H9 (cell line): ENCODE measurements around the gene EHMT2. TPM values are rescaled to one million over a fixed set of nuclear protein-coding genes. Genes with fewer than 3 reads are reported as not detected.

ENCODE experiments used
- DNase-seq: peaks from one replicate; pipeline ENCODE4 v3.0.0-alpha.2; 2017
- H2AFZ ChIP-seq: one replicate; pipeline ENCODE4 v1.6.1; 2013; ENCODE audit warnings: mild to moderate bottlenecking, low read length, control low read depth, moderate library complexity
- H2AK5ac ChIP-seq: 2 replicates; pipeline ENCODE4 v1.6.1; 2013; ENCODE audit warnings: low read length, control low read depth, mixed read lengths; ENCODE audit not compliant: insufficient read length
- H2BK120ac ChIP-seq: one replicate; pipeline ENCODE4 v1.6.1; 2013; ENCODE audit warnings: low read depth, mild to moderate bottlenecking, low read length, control low read depth, inconsistent platforms; ENCODE audit not compliant: poor library complexity, severe bottlenecking
- H2BK12ac ChIP-seq: 2 replicates; pipeline ENCODE4 v1.6.1; 2013; ENCODE audit warnings: low read length, control low read depth, mixed read lengths, low read depth; ENCODE audit not compliant: insufficient read length
- H2BK15ac ChIP-seq: 2 replicates; pipeline ENCODE4 v1.6.1; 2013; ENCODE audit warnings: low read depth, low read length, control low read depth
- H2BK20ac ChIP-seq: one replicate; pipeline ENCODE4 v1.6.1; 2013; ENCODE audit warnings: low read depth, mild to moderate bottlenecking, low read length, control low read depth, inconsistent platforms; ENCODE audit not compliant: poor library complexity, severe bottlenecking
- H2BK5ac ChIP-seq: 2 replicates; pipeline ENCODE4 v1.6.1; 2013; ENCODE audit warnings: low read length, control low read depth, mixed read lengths; ENCODE audit not compliant: insufficient read length
- H3K14ac ChIP-seq: 2 replicates; pipeline ENCODE4 v1.6.1; 2013; ENCODE audit warnings: low read length, control low read depth; ENCODE audit not compliant: insufficient read depth
- H3K18ac ChIP-seq: 2 replicates; pipeline ENCODE4 v1.6.1; 2013; ENCODE audit warnings: low read depth, mild to moderate bottlenecking, mixed read lengths, low read length, control low read depth; ENCODE audit not compliant: insufficient read length
- H3K23ac ChIP-seq: 2 replicates; pipeline ENCODE4 v1.6.1; 2013; ENCODE audit warnings: low read length, control low read depth, mixed read lengths, low read depth; ENCODE audit not compliant: insufficient read length
- H3K23me2 ChIP-seq: 2 replicates; pipeline ENCODE4 v1.6.1; 2013; ENCODE audit warnings: low read depth, mild to moderate bottlenecking, mixed read lengths, low read length, control low read depth; ENCODE audit not compliant: insufficient read length, poor library complexity, severe bottlenecking
- H3K27ac ChIP-seq: 2 replicates; pipeline ENCODE4 v1.5.1; 2013; ENCODE audit warnings: low read length, control low read depth, mixed read lengths, low read depth; ENCODE audit not compliant: insufficient read length
- H3K27me3 ChIP-seq: 2 replicates; pipeline ENCODE4 v1.6.1; 2013; ENCODE audit warnings: low read length, control low read depth, inconsistent platforms; ENCODE audit not compliant: insufficient read depth
- H3K4ac ChIP-seq: 2 replicates; pipeline ENCODE4 v1.6.1; 2013; ENCODE audit warnings: low read depth, mild to moderate bottlenecking, control low read depth, inconsistent platforms, low read length, moderate library complexity
- H3K4me1 ChIP-seq: 2 replicates; pipeline ENCODE4 v1.6.1; 2013; ENCODE audit warnings: low read length, control low read depth, inconsistent platforms; ENCODE audit not compliant: insufficient read depth
- H3K4me2 ChIP-seq: 2 replicates; pipeline ENCODE4 v1.6.1; 2013; ENCODE audit warnings: low read length, control low read depth, mixed read lengths; ENCODE audit not compliant: insufficient read length, insufficient read depth
- H3K56ac ChIP-seq: 2 replicates; pipeline ENCODE4 v1.6.1; 2013; ENCODE audit warnings: low read depth, mild to moderate bottlenecking, mixed read lengths, low read length, control low read depth; ENCODE audit not compliant: insufficient read length
- H3K79me1 ChIP-seq: 2 replicates; pipeline ENCODE4 v1.6.1; 2013; ENCODE audit warnings: low read depth, mild to moderate bottlenecking, moderate library complexity, low read length, control low read depth, inconsistent platforms; ENCODE audit not compliant: insufficient read depth, poor library complexity, severe bottlenecking
- H3K79me2 ChIP-seq: 2 replicates; pipeline ENCODE4 v1.6.1; 2013; ENCODE audit warnings: low read length, control low read depth, inconsistent platforms; ENCODE audit not compliant: insufficient read depth
- H3K9ac ChIP-seq: 2 replicates; pipeline ENCODE4 v1.6.1; 2013; ENCODE audit warnings: low read length, control low read depth, mixed read lengths; ENCODE audit not compliant: insufficient read length; ENCODE audit errors: extremely low read depth
- H3K9me3 ChIP-seq: one replicate; pipeline ENCODE4 v1.6.1; 2013; ENCODE audit warnings: low read depth, low read length, inconsistent platforms; ENCODE audit not compliant: control insufficient read depth
- H3T11ph ChIP-seq: one replicate; pipeline ENCODE4 v1.6.1; 2013; ENCODE audit warnings: mild to moderate bottlenecking, low read length, control low read depth, inconsistent platforms
- H4K20me1 ChIP-seq: one replicate; pipeline ENCODE4 v1.6.1; 2013; ENCODE audit not compliant: control insufficient read depth, insufficient read length, insufficient read depth
- H4K5ac ChIP-seq: 2 replicates; pipeline ENCODE4 v1.6.1; 2013; ENCODE audit warnings: low read depth, mild to moderate bottlenecking, mixed read lengths, low read length, control low read depth; ENCODE audit not compliant: insufficient read length
- H4K8ac ChIP-seq: replicated peaks from 2 replicates; pipeline ENCODE4 v1.6.1; 2013; ENCODE audit warnings: low read length, control low read depth, mixed read lengths, low read depth; ENCODE audit not compliant: insufficient read length
- H4K91ac ChIP-seq: 2 replicates; pipeline ENCODE4 v1.6.1; 2013; ENCODE audit warnings: low read depth, mild to moderate bottlenecking, moderate library complexity, mixed read lengths, low read length, control low read depth; ENCODE audit not compliant: insufficient read length
- H3K27ac Mint-ChIP-seq, 3 experiments: 2 replicates in 2 of 3; 3 replicates in 1 of 3; pipeline ENCODE4 v1.8.0; 2020 to 2021; ENCODE audit warnings: mixed read lengths in 3 of 3, mild to moderate bottlenecking in 1 of 3, moderate library complexity in 1 of 3
- H3K27me3 Mint-ChIP-seq: 2 replicates; pipeline ENCODE4 v1.8.0; 2021; ENCODE audit warnings: low read depth, mild to moderate bottlenecking, moderate library complexity, mixed read lengths
- H3K36me3 Mint-ChIP-seq, 3 experiments: 2 replicates in 2 of 3; 3 replicates in 1 of 3; pipeline ENCODE4 v1.8.0; 2020 to 2021; ENCODE audit warnings: low read depth in 3 of 3, mixed read lengths in 3 of 3; ENCODE audit not compliant: insufficient read depth in 1 of 3
- H3K4me1 Mint-ChIP-seq, 2 experiments: 2 replicates each; pipeline ENCODE4 v1.8.0; 2020; ENCODE audit warnings: mixed read lengths in 2 of 2
- H3K4me3 Mint-ChIP-seq, 2 experiments: 2 replicates in 1 of 2; 3 replicates in 1 of 2; pipeline ENCODE4 v1.8.0; 2020 to 2021; ENCODE audit warnings: mild to moderate bottlenecking in 2 of 2, mixed read lengths in 2 of 2, moderate library complexity in 1 of 2
- H3K9me3 Mint-ChIP-seq, 2 experiments: 2 replicates in 1 of 2; 3 replicates in 1 of 2; pipeline ENCODE4 v1.8.0; 2020; ENCODE audit warnings: mild to moderate bottlenecking in 2 of 2, mixed read lengths in 2 of 2, moderate library complexity in 1 of 2
- WGBS: extraction: QIAGEN DNeasy Blood & Tissue Kit; methylation state at CpG from one replicate; pipeline ENCODE4 v1.1.7; 2013; ENCODE audit warnings: missing lambda C conversion rate, low lambda C conversion rate, mixed read lengths; ENCODE audit not compliant: insufficient read length; ENCODE audit errors: extremely low coverage; 5-methylcytosine and 5-hydroxymethylcytosine counted together
- total RNA-seq: library from RNA; stranded (reverse); gene quantifications from 2 replicates; pipeline ENCODE4 v1.2.1, GENCODE V29; 2021
- TF ChIP-seq, protein P1 (sequence below): fragments of 200-600 bp; sonication (generic); conservative IDR thresholded peaks from 3 replicates; pipeline ENCODE4 v1.8.0; 2021; ENCODE audit warnings: antibody characterized with exemption, mild to moderate bottlenecking

Gene EHMT2
- total RNA-seq, 1 experiment from 2014 or later = 124 TPM

GRCh38 chr6:31859923-31860322 is 37.6 kb downstream of the EHMT2 start:
- H2BK5ac ChIP-seq = no peak overlapping the region
- Mint-ChIP-seq H3K9me3 (peaks cover 5 to 6% of the 10 kb centered on the region in 2 experiments), H3K27ac (no peak overlapping the region; a peak in 1 of 7 replicates), H3K36me3 (peaks cover 12 to 36% (median 22%) of the 10 kb centered on the region in 3 experiments; a peak in 6 of 7 replicates), H3K4me3 (peak overlapping the region; percentile 34 to 58; a peak in 3 of 5 replicates), H3K27me3 (peaks cover 2% of the 10 kb centered on the region), H3K4me1 (peaks cover 12 to 13% of the 10 kb centered on the region in 2 experiments)
- H3K9ac ChIP-seq = no peak overlapping the region
- H3K27me3 ChIP-seq = no peaks in the 10 kb centered on the region
- H2BK15ac ChIP-seq = no peak overlapping the region
- no peaks in the 10 kb centered on the region for H3K79me2 ChIP-seq
- no peaks in the 10 kb centered on the region for H3K79me1 ChIP-seq
- no peaks in the 10 kb centered on the region for H4K20me1 ChIP-seq
- no peak overlapping the region for H3K4me2 ChIP-seq
- H2BK120ac ChIP-seq = no peak overlapping the region
- no peak overlapping the region for H2AK5ac ChIP-seq
- H3K18ac ChIP-seq = no peak overlapping the region
- no peak overlapping the region for H2AFZ ChIP-seq
- no peak overlapping the region for H4K91ac ChIP-seq
- peaks cover 12% of the 10 kb centered on the region for H3K23me2 ChIP-seq
- DNase-seq = no peak
- H3K14ac ChIP-seq = no peak overlapping the region
- no CpG with 5 or more reads among the region's 11 CpGs for WGBS
- H3K4ac ChIP-seq = no peak overlapping the region
- no peak overlapping the region for H3K23ac ChIP-seq
- H3T11ph ChIP-seq = no peak overlapping the region
- no peak overlapping the region for H3K27ac ChIP-seq
- no peak overlapping the region for H4K8ac ChIP-seq
- no peak overlapping the region for H4K5ac ChIP-seq
- H2BK20ac ChIP-seq = no peak overlapping the region
- H2BK12ac ChIP-seq = no peak overlapping the region
- H3K56ac ChIP-seq = no peak overlapping the region
- no peaks in the 10 kb centered on the region for H3K9me3 ChIP-seq
- TF ChIP-seq, protein P1, sequence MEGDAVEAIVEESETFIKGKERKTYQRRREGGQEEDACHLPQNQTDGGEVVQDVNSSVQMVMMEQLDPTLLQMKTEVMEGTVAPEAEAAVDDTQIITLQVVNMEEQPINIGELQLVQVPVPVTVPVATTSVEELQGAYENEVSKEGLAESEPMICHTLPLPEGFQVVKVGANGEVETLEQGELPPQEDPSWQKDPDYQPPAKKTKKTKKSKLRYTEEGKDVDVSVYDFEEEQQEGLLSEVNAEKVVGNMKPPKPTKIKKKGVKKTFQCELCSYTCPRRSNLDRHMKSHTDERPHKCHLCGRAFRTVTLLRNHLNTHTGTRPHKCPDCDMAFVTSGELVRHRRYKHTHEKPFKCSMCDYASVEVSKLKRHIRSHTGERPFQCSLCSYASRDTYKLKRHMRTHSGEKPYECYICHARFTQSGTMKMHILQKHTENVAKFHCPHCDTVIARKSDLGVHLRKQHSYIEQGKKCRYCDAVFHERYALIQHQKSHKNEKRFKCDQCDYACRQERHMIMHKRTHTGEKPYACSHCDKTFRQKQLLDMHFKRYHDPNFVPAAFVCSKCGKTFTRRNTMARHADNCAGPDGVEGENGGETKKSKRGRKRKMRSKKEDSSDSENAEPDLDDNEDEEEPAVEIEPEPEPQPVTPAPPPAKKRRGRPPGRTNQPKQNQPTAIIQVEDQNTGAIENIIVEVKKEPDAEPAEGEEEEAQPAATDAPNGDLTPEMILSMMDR = no peak
- no peaks in the 10 kb centered on the region for H3K4me1 ChIP-seq
